ENCODE data around the gene KPNA1. TPM values are rescaled to one million over a fixed set of nuclear protein-coding genes. Genes with fewer than 3 reads are reported as not detected.

Gene KPNA1
- total RNA-seq, 1 donor from 2014 or later, result 73.4 TPM

DNA sequence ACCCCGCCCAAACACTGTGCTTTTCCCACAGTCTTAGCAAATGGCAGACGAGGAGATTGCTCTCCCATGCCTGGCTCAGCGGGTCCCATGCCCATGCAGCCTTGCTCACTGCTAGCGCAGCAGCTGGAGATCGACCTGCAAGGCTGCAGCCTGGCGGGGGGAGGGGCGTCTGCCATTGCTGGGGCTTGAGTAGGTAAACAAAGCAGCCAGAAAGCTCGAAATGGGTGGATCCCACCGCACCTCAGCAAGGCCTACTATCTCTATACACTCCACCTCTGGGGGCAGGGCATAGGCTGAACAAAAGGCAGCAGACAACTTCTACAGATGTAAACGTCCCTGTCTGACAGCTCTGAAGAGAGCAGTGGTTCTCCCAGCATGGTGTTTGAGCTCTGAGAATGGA is 71.6 kb downstream of the KPNA1 start:
- Mint-ChIP-seq H3K27ac (ENCODE audit: unreplicated experiment) (no peak overlapping the region), H3K36me3 (ENCODE audit: unreplicated experiment) (peaks cover 65% of the 10 kb centered on the region), H3K4me1 (ENCODE audit: unreplicated experiment) (no peaks in the 10 kb centered on the region), H3K27me3 (ENCODE audit: unreplicated experiment) (no peaks in the 10 kb centered on the region), H3K9me3 (ENCODE audit: unreplicated experiment) (no peaks in the 10 kb centered on the region), H3K4me3 (ENCODE audit: unreplicated experiment) (no peak overlapping the region)
- no peak for TF ChIP-seq CTCF (IDR thresholded peaks at IDR 0.05)
- no peak for DNase-seq (ENCODE audit: extremely low spot score, unreplicated experiment)

DNA sequence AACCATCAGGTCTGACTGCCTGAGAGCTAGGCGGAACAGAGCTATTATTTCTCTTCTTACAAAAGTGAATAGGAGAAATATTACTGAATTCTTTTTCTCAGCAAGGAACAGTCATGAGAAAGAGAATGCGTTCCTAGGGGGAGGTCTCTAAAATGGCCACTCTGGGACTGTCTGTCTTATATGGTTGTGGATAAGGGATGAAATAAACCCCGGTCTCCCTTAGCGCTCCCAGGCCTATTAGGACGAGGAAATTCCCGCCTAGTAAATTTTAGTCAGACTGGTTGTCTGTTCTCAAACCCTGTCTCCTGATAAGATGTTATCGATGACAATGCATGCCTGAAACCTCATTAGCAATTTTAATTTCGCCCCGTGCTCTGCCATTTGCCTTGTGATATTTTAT is 78.8 kb downstream of the KPNA1 start:
- no peak overlapping the region for H3K4me3 Mint-ChIP-seq (ENCODE audit: unreplicated experiment)
- H3K4me1 Mint-ChIP-seq (ENCODE audit: unreplicated experiment), result no peaks in the 10 kb centered on the region
- no peak for DNase-seq (ENCODE audit: extremely low spot score, unreplicated experiment)
- H3K27me3 Mint-ChIP-seq (ENCODE audit: unreplicated experiment), result no peaks in the 10 kb centered on the region
- peaks cover 10% of the 10 kb centered on the region for H3K9me3 Mint-ChIP-seq (ENCODE audit: unreplicated experiment)
- TF ChIP-seq CTCF (IDR thresholded peaks at IDR 0.05), result no peak
- H3K27ac Mint-ChIP-seq (ENCODE audit: unreplicated experiment), result no peak overlapping the region
- peaks cover 59% of the 10 kb centered on the region for H3K36me3 Mint-ChIP-seq (ENCODE audit: unreplicated experiment)

- peaks cover 70% of the 10 kb centered on the region for H3K36me3 Mint-ChIP-seq (ENCODE audit: unreplicated experiment)
- H3K4me3 Mint-ChIP-seq (ENCODE audit: unreplicated experiment), result no peak overlapping the region
- no peak overlapping the region for H3K27ac Mint-ChIP-seq (ENCODE audit: unreplicated experiment)
- peaks cover 4% of the 10 kb centered on the region for H3K4me1 Mint-ChIP-seq (ENCODE audit: unreplicated experiment)
- no peaks in the 10 kb centered on the region for H3K27me3 Mint-ChIP-seq (ENCODE audit: unreplicated experiment)
- no peak for DNase-seq (ENCODE audit: extremely low spot score, unreplicated experiment)
- no peak for TF ChIP-seq CTCF (IDR thresholded peaks at IDR 0.05)
- peaks cover 7% of the 10 kb centered on the region for H3K9me3 Mint-ChIP-seq (ENCODE audit: unreplicated experiment)
Measured at GRCh38 chr3:122430371-122430770, 84.4 kb downstream of the KPNA1 start.

GRCh38 chr3:122427857-122428471 is 86.8 kb downstream of the KPNA1 start:
- peaks cover 7% of the 10 kb centered on the region for H3K9me3 Mint-ChIP-seq (ENCODE audit: unreplicated experiment)
- DNase-seq (ENCODE audit: extremely low spot score, unreplicated experiment), result no peak
- no peaks in the 10 kb centered on the region for H3K27me3 Mint-ChIP-seq (ENCODE audit: unreplicated experiment)
- peaks cover 4% of the 10 kb centered on the region for H3K4me1 Mint-ChIP-seq (ENCODE audit: unreplicated experiment)
- no peak overlapping the region for H3K4me3 Mint-ChIP-seq (ENCODE audit: unreplicated experiment)
- H3K36me3 Mint-ChIP-seq (ENCODE audit: unreplicated experiment), result peaks cover 61% of the 10 kb centered on the region
- H3K27ac Mint-ChIP-seq (ENCODE audit: unreplicated experiment), result no peak overlapping the region
- no peak for TF ChIP-seq CTCF (IDR thresholded peaks at IDR 0.05)

DNA sequence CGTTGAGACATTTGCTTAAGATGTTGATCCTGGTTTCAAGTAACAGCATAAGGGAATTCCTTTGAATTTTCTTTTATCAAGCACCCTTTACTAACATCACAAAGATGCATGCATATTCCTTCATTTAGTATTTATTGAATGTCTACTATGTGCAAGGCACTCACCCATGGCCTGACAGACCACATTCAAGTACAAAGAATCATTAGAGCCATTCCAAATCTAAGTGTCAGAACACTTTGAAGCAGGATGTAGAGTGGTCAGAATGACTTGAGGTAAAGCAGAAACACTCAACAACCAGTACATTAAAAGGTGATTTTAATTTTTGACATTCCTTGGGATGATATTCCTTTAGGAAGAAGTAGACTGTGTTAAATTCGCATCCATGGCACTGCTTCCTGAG is 92.9 kb downstream of the KPNA1 start:
- Mint-ChIP-seq H3K27me3 (ENCODE audit: unreplicated experiment) (no peaks in the 10 kb centered on the region), H3K4me3 (ENCODE audit: unreplicated experiment) (no peak overlapping the region), H3K27ac (ENCODE audit: unreplicated experiment) (no peak overlapping the region), H3K4me1 (ENCODE audit: unreplicated experiment) (peaks cover 9% of the 10 kb centered on the region), H3K36me3 (ENCODE audit: unreplicated experiment) (peaks cover 30% of the 10 kb centered on the region), H3K9me3 (ENCODE audit: unreplicated experiment) (no peaks in the 10 kb centered on the region)
- no peak for TF ChIP-seq CTCF (IDR thresholded peaks at IDR 0.05)
- no peak for DNase-seq (ENCODE audit: extremely low spot score, unreplicated experiment)

Measured in osteocyte (in vitro differentiated cells).